H1 (cell line): ENCODE results near the gene SLC7A14. TPM values are rescaled to one million over a fixed set of nuclear protein-coding genes. Genes with fewer than 3 reads are reported as not detected.

Experiments
- CTCF ChIA-PET: fragments of 300-600 bp; sonication (Branson Sonifier 250); formaldehyde crosslinking; loops from one replicate; lab custom pipeline; 2021; ENCODE audit not compliant: partially characterized antibody; lab: Charles Lee
- POLR2A ChIA-PET: fragments of 300-600 bp; sonication (Branson Sonifier 250); formaldehyde crosslinking; loops from one replicate; lab custom pipeline; 2021; ENCODE audit warnings: inconsistent platforms; ENCODE audit not compliant: partially characterized antibody; lab: Charles Lee
- DNase-seq, 2 experiments: peaks; one replicate each; pipeline versions ENCODE4 v3.0.0 to v3.0.0-alpha.2; 2010 to 2022; ENCODE audit warnings: low spot score in 2 of 2, low read depth in 1 of 2, mixed read lengths in 1 of 2
- FAIRE-seq: peaks from 2 replicates; lab custom pipeline; 2011; peaks lifted over from hg19 to GRCh38; lab: Jason Lieb, UNC
- H2AFZ ChIP-seq: 2 replicates; pipeline ENCODE4 v1.8.1; 2012; ENCODE audit warnings: low read length, inconsistent platforms
- H2AK5ac ChIP-seq: 2 replicates; pipeline ENCODE4 v1.6.1; 2013; ENCODE audit warnings: low read depth, low read length
- H2BK120ac ChIP-seq: replicated peaks from 2 replicates; pipeline ENCODE3; 2013; ENCODE audit warnings: low read depth, low read length, inconsistent platforms
- H2BK12ac ChIP-seq: 2 replicates; pipeline ENCODE4 v1.6.1; 2013; ENCODE audit warnings: low read depth, low read length
- H2BK15ac ChIP-seq: 2 replicates; pipeline ENCODE4 v1.6.1; 2013; ENCODE audit warnings: low read length
- H2BK20ac ChIP-seq: 2 replicates; pipeline ENCODE4 v1.6.1; 2013; ENCODE audit warnings: low read length
- H2BK5ac ChIP-seq: 2 replicates; pipeline ENCODE4 v1.6.1; 2013; ENCODE audit warnings: low read depth, low read length
- H3K14ac ChIP-seq: 2 replicates; pipeline ENCODE4 v1.6.1; 2013; ENCODE audit warnings: inconsistent platforms; ENCODE audit not compliant: insufficient read length
- H3K18ac ChIP-seq: 2 replicates; pipeline ENCODE4 v1.6.1; 2013; ENCODE audit warnings: low read length; ENCODE audit errors: extremely low read depth
- H3K23ac ChIP-seq: 2 replicates; pipeline ENCODE4 v1.6.1; 2013; ENCODE audit warnings: inconsistent platforms; ENCODE audit not compliant: insufficient read length
- H3K23me2 ChIP-seq: 2 replicates; pipeline ENCODE4 v1.6.1; 2013; ENCODE audit warnings: low read depth, low read length
- H3K27ac ChIP-seq: 2 replicates; pipeline ENCODE4 v1.6.1; 2011; ENCODE audit warnings: low read depth, low read length, inconsistent platforms
- H3K27me3 ChIP-seq, 4 experiments: replicated peaks in 1 of 4; 1 replicate in 1 of 4; 2 replicates in 3 of 4; pipeline versions ENCODE4 v1.6.1 to v1.8.1; 2011 to 2013; ENCODE audit warnings: low read length in 3 of 4, mild to moderate bottlenecking in 3 of 4, inconsistent platforms in 2 of 4, mixed read lengths in 2 of 4, moderate library complexity in 1 of 4; ENCODE audit not compliant: control insufficient read depth in 3 of 4, insufficient read depth in 3 of 4; ENCODE audit errors: extremely low read depth in 1 of 4
- H3K36me3 ChIP-seq, 4 experiments: 2 replicates each; pipeline versions ENCODE4 v1.6.1 to v1.8.1; 2011 to 2013; ENCODE audit warnings: mild to moderate bottlenecking in 4 of 4, low read length in 3 of 4, moderate library complexity in 2 of 4, control low read depth in 1 of 4, inconsistent platforms in 1 of 4; ENCODE audit not compliant: insufficient read depth in 4 of 4, control insufficient read depth in 2 of 4
- H3K4ac ChIP-seq: replicated peaks from 2 replicates; pipeline ENCODE3; 2013; ENCODE audit warnings: low read length, low read depth, mixed read lengths, inconsistent platforms; ENCODE audit not compliant: insufficient read length
- H3K4me1 ChIP-seq, 4 experiments: replicated peaks in 1 of 4; 1 replicate in 1 of 4; 2 replicates in 3 of 4; pipeline versions ENCODE4 v1.6.1 to v1.8.1; 2011 to 2013; ENCODE audit warnings: low read length in 3 of 4, inconsistent platforms in 2 of 4, mixed read lengths in 1 of 4; ENCODE audit not compliant: insufficient read depth in 4 of 4, control insufficient read depth in 3 of 4
- H3K4me2 ChIP-seq, 2 experiments: 2 replicates each; pipeline versions ENCODE4 v1.6.1 to v1.8.1; 2011 to 2013; ENCODE audit warnings: low read depth in 2 of 2, low read length in 2 of 2, control low read depth in 1 of 2, inconsistent platforms in 1 of 2, mild to moderate bottlenecking in 1 of 2; ENCODE audit not compliant: insufficient read depth in 1 of 2
- H3K4me3 ChIP-seq, 4 experiments: fragments of 200-600, 300-600 bp in 1 of 4; sonication (generic), shearing (Covaris generic), sonication (Bioruptor Twin) in 1 of 4; 2 replicates each; pipeline versions ENCODE4 v1.5.1 to v1.8.1; 2011 to 2016; ENCODE audit warnings: low read length in 4 of 4, low read depth in 3 of 4, control low read depth in 2 of 4, inconsistent platforms in 2 of 4, mild to moderate bottlenecking in 2 of 4, mixed read lengths in 1 of 4, moderate library complexity in 1 of 4; ENCODE audit not compliant: insufficient read depth in 2 of 4; ENCODE audit errors: extremely low read depth in 1 of 4
- H3K56ac ChIP-seq: replicated peaks from 2 replicates; pipeline ENCODE3; 2013; ENCODE audit warnings: low read depth, mild to moderate bottlenecking, mixed read lengths, low read length, inconsistent platforms; ENCODE audit not compliant: insufficient read length
- H3K79me1 ChIP-seq: 2 replicates; pipeline ENCODE4 v1.6.1; 2013; ENCODE audit warnings: low read depth, low read length, control low read depth
- H3K79me2 ChIP-seq, 2 experiments: 2 replicates each; pipeline versions ENCODE4 v1.6.1 to v1.8.1; 2012 to 2013; ENCODE audit warnings: low read length in 2 of 2, mild to moderate bottlenecking in 2 of 2, inconsistent platforms in 1 of 2; ENCODE audit not compliant: insufficient read depth in 2 of 2, control insufficient read depth in 1 of 2
- H3K9ac ChIP-seq, 4 experiments: replicated peaks in 1 of 4; 1 replicate in 1 of 4; 2 replicates in 3 of 4; pipeline versions ENCODE4 v1.6.1 to v1.8.1; 2011 to 2013; ENCODE audit warnings: low read depth in 3 of 4, low read length in 3 of 4, control low read depth in 2 of 4, mild to moderate bottlenecking in 2 of 4, moderate library complexity in 2 of 4, inconsistent platforms in 1 of 4; ENCODE audit errors: extremely low read depth in 1 of 4
- H3K9me3 ChIP-seq, 2 experiments: 2 replicates each; pipeline versions ENCODE4 v1.6.1 to v1.8.1; 2012 to 2013; ENCODE audit warnings: mild to moderate bottlenecking in 2 of 2, moderate library complexity in 2 of 2, control low read depth in 1 of 2, inconsistent platforms in 1 of 2, low read depth in 1 of 2, low read length in 1 of 2, mixed read lengths in 1 of 2; ENCODE audit not compliant: insufficient read depth in 2 of 2
- H4K20me1 ChIP-seq, 2 experiments: replicated peaks in 1 of 2; 2 replicates each; pipeline versions ENCODE3 to v1.8.1; 2011 to 2013; ENCODE audit warnings: inconsistent platforms in 2 of 2, low read length in 2 of 2, mild to moderate bottlenecking in 1 of 2; ENCODE audit not compliant: insufficient read depth in 2 of 2, control insufficient read depth in 1 of 2
- H4K5ac ChIP-seq: 2 replicates; pipeline ENCODE4 v1.6.1; 2013; ENCODE audit warnings: low read length, low read depth, mixed read lengths, inconsistent platforms; ENCODE audit not compliant: insufficient read length
- H4K8ac ChIP-seq: 2 replicates; pipeline ENCODE4 v1.8.0; 2013; ENCODE audit warnings: mild to moderate bottlenecking, moderate library complexity, low read length, inconsistent platforms; ENCODE audit not compliant: insufficient read depth; ENCODE audit errors: extremely low read depth
- H4K91ac ChIP-seq: replicated peaks from 2 replicates; pipeline ENCODE3; 2013; ENCODE audit warnings: low read length, mixed read lengths, inconsistent platforms; ENCODE audit not compliant: insufficient read length
- EP300 ChIP-seq, 2 experiments: IDR thresholded peaks; 1 replicate in 1 of 2; 2 replicates in 1 of 2; pipeline ENCODE4 v1.6.1; 2011 to 2012; ENCODE audit warnings: low read depth in 2 of 2, low read length in 2 of 2, mild to moderate bottlenecking in 2 of 2, borderline replicate concordance in 1 of 2, inconsistent platforms in 1 of 2, moderate library complexity in 1 of 2
- RBBP5 ChIP-seq: IDR thresholded peaks from 2 replicates; pipeline ENCODE4 v1.7.1; 2012; ENCODE audit warnings: low read depth, mild to moderate bottlenecking, inconsistent platforms, low read length, moderate library complexity, borderline replicate concordance
- RNF2 ChIP-seq: fragments of 200-900, 300-1000 bp; sonication (generic); IDR thresholded peaks from 2 replicates; pipeline ENCODE4 v1.7.1; 2016; ENCODE audit warnings: borderline replicate concordance, low read depth, mild to moderate bottlenecking, antibody characterized with exemption, low read length; ENCODE audit not compliant: poor library complexity, severe bottlenecking; ENCODE audit errors: missing control alignments
- WGBS, 2 experiments: shearing (Covaris generic) in 1 of 2; methylation state at CpG; one replicate each; pipeline versions ENCODE4 v1.1.6 to v1.1.7; 2013 to 2015; ENCODE audit warnings: low lambda C conversion rate in 2 of 2, mixed read lengths in 2 of 2, inconsistent platforms in 1 of 2, low coverage in 1 of 2, missing lambda C conversion rate in 1 of 2; ENCODE audit not compliant: insufficient replicate concordance in 2 of 2, insufficient coverage in 1 of 2, insufficient read length in 1 of 2; ENCODE audit errors: extremely low coverage in 1 of 2, missing lambda C conversion rate in 1 of 2; 5-methylcytosine and 5-hydroxymethylcytosine counted together
- polyA plus RNA-seq, 7 experiments: library from polyadenylated mRNA; depleted of rRNA in 3 of 7; stranded (reverse) in 5 of 7; unstranded in 2 of 7; fragments of >200 nt in 5 of 7; fragments of 200-250 nt in 2 of 7; gene quantifications; 1 replicate in 5 of 7; 2 replicates in 1 of 7; 4 replicates in 1 of 7; pipeline versions ENCODE4 v1.2.1 to v1.2.3, GENCODE V29; 2011 to 2013; ENCODE audit warnings: missing spikeins in 2 of 7, mixed read lengths in 2 of 7
- total RNA-seq: library from RNA; stranded (reverse); fragmentation: NEBNext Ultra II Directional; extraction: Animal tissue kit (Norgen Biotek cat#: 25700); gene quantifications from 2 replicates; pipeline ENCODE4 v1.2.1, GENCODE V29; 2021

Gene SLC7A14
- total and polyA plus RNA-seq, 2 of the 8 experiments (the other 6 are each of a cell fraction or from before 2014, with no cell fraction given), result 0.21 to 0.95 TPM

- Histone ChIP-seq H3K79me1 (no peaks in the 10 kb centered on the region), H4K5ac (no peak overlapping the region), H3K4me2 (no peak overlapping the region), H3K18ac (no peak overlapping the region), H2BK120ac (no peak overlapping the region), H3K23ac (no peak overlapping the region), H2AK5ac (no peak overlapping the region), H3K4me3 (no peak overlapping the region), H3K14ac (no peak overlapping the region), H3K56ac (no peak overlapping the region), H4K20me1 (no peaks in the 10 kb centered on the region), H3K23me2 (no peaks in the 10 kb centered on the region), H3K79me2 (no peaks in the 10 kb centered on the region)
- CTCF ChIA-PET, result interaction anchor here (0.6 to 1.8 kb wide), 3 partner anchors 57 to 199 kb away, joined by 3 to 8 read pairs (median 5); no protein-coding TSS in a partner anchor
- DNase-seq, result no peak
- TF ChIP-seq RNF2 (no peak), EP300 (IDR thresholded peaks at IDR 0.05; ENCODE audit: borderline replicate concordance in 1 of 2, low read depth in 2 of 2, low read length in 2 of 2) (no peak), RBBP5 (no peak)
- TF ChIP-seq, all 59 proteins: peak for 0
- Histone ChIP-seq H3K27ac (no peak overlapping the region), H2AFZ (no peak overlapping the region), H3K9me3 (no peaks in the 10 kb centered on the region), H3K9ac (no peak overlapping the region), H3K27me3 (no peaks in the 10 kb centered on the region), H2BK5ac (no peak overlapping the region), H2BK20ac (no peak overlapping the region), H3K36me3 (no peaks in the 10 kb centered on the region), H2BK15ac (no peak overlapping the region), H3K4me1 (no peaks in the 10 kb centered on the region), H3K4ac (no peak overlapping the region), H4K8ac (no peak overlapping the region), H2BK12ac (no peak overlapping the region), H4K91ac (no peak overlapping the region)
- POLR2A ChIA-PET, result no interaction called here
- 87% methylated on average over 8 of the region's 8 CpGs; no CpG with 5 or more reads in 1 of the 2 experiments for WGBS, 2 experiments
- no peak for FAIRE-seq
Measured at GRCh38 chr3:170610321-170610884, 24.5 kb upstream of the SLC7A14 start.
